Activated gamma-delta T cell treated with Interleukin-2 at 50 U/mL for 16 hours (primary cell): Measurements from ENCODE around the gene STX10.
"Not testable (repeated sequence)": the region's sequence is repeated elsewhere in the genome, so short reads cannot be mapped to it uniquely, and the experiment has no call there.

Experiments
- DNase-seq: peaks from one replicate; pipeline ENCODE4 v3.0.0-alpha.2; 2020

The STX10 gene, protein sequence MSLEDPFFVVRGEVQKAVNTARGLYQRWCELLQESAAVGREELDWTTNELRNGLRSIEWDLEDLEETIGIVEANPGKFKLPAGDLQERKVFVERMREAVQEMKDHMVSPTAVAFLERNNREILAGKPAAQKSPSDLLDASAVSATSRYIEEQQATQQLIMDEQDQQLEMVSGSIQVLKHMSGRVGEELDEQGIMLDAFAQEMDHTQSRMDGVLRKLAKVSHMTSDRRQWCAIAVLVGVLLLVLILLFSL

GRCh38 chr19:13150187-13150930, at the start of gene STX10, which contains the start of gene IER2:
STX10 (minus strand) TSS chr19:13150375; CDS start chr19:13150173, 202 bp downstream.
IER2 (plus strand) TSS chr19:13150411; CDS start chr19:13153187, 2,776 bp downstream.
- DNase-seq: peak; percentile 94

DNA sequence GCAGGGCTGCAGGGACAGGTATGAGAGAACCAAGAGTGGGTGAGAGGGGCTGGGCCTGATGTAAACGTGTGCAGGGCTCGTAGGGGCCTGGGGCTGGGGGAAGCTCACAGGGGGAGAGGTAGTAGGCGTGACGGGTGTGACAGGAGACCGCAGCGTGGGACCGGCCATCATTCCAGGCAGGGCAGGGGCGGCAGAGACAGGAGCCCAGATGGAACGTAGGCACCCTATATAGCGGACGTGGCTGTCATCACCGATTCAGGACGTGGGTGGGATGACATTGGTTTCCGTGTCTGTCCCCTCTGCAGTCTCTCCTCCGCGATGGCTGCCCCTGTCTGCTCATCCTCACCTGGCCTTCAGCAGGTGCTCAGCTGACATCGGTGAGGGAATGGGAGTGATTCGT, 48.5 kb upstream of the STX10 start:
- DNase-seq: no peak

GRCh38 chr19:13195678-13196077, 45.5 kb upstream of the STX10 start:
- peak; percentile 42 for DNase-seq

DNA sequence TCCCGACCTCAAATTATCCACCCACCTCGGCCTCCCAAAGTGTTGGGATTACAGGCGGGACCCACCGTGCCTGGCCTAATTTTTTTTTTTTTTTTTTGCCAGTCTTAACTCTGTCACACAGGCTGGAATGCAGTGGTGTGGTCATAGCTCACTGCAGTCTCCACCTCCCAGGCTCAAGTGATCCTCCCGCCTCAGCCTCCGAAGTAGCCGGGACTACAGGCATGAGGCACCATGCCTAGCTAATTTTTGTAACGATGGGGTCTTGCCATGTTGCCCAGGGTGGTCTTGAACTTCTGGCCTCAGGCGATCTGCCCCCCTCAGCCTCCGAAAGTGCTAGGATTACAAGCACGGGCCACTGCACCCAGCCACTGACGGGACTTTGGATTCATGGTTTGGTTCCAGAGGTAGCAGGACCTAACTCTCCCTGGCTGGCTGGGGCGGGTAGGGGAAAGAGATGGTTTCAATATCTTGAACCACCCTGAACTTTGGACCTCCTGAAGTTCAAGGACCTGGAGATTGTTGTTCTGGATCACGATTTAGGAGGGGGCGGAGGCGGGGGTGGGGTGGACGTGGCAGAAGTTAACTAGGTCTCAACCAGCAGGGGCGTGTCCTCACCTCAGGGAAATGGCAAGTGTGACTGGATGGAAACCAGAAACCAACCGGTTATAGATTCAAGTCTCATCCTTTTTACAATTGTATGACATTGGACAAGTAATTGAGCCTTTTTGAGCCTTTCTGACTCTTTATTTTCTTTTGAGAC, 40.8 kb upstream of the STX10 start:
- DNase-seq: no peak

GRCh38 chr19:13189600-13189999, 39.4 kb upstream of the STX10 start:
- no peak for DNase-seq

DNA sequence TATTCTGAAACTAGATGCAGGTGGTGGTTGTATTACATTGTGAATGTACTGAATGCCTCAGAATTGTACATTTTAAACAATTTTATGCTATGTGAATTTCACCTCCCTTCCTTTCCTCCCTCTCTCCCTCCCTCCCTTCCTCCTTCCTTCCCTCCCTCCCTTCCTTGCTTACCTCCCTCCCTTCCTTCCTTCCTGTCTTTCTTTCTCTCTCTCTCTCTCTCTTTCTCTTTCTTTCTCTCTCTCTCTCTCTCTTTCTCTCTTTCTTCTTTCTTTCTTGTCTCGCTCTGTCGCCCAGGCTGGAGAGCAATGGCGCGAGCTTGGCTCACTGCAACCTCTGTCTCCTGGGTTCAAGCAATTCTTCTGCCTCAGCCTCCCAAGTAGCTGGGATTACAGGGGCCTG, 37.2 kb upstream of the STX10 start:
- DNase-seq: no peak

GRCh38 chr19:13186688-13187087, 36.5 kb upstream of the STX10 start:
- not testable (repeated sequence) for DNase-seq

DNA sequence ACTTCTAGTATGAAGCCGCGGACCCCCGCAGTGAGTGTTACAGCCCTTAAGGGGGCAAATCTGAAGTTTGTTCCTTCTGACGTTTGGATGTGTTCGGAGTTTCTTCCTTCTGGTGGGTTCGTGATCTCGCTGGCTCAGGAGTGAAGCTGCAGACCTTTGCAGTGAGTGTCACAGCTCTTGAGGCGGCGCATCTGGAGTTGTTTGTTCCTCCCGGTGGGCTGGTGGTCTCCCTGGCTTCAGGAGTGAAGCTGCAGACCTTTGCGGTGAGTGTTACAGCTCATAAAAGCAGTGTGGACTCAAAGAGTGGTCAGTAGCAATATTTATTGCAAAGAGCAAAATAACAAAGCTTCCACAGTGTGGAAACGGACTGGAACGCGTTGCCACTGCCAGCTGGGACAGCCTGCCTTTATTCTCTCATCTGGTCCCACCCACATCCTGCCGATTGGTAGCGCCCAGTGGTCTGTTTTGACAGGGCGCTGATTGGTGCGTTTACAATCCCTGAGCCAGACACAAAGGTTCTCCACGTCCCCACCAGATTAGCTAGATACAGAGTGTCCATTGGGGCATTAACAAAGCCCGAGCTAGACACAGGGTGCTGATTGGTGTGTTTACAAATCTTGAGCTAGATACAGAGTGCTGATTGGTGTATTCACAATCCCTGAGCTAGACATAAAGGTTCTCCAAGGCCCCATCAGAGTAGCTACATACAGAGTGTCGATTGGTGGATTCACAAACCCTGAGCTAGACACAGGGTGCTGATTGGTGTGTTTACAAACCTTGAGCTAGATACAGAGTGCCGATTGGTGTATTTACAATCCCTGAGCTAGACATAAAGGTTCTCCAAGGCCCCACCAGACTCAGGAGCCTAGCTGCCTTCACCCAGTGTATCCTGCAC, 35.8 kb upstream of the STX10 start:
- DNase-seq: not testable (repeated sequence)

DNA sequence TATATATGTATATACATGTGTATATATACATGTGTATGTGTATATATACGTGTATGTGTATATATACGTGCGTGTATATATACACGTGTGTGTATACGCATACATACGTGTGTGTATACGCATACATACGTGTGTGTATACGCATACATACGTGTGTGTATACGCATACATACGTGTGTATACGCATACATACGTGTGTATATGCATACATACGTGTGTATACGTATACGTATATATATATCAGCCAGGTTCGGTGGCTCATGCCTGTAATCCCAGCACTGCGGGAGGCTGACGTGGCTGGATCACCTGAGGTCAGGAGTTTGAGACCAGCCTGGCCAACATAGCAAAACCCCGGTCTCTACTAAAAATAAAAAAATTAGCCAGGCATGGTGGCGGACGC, 34.8 kb upstream of the STX10 start:
- DNase-seq: not testable (repeated sequence)

GRCh38 chr19:13181747-13182388, 31.7 kb upstream of the STX10 start:
- peak; percentile 56 for DNase-seq

DNA sequence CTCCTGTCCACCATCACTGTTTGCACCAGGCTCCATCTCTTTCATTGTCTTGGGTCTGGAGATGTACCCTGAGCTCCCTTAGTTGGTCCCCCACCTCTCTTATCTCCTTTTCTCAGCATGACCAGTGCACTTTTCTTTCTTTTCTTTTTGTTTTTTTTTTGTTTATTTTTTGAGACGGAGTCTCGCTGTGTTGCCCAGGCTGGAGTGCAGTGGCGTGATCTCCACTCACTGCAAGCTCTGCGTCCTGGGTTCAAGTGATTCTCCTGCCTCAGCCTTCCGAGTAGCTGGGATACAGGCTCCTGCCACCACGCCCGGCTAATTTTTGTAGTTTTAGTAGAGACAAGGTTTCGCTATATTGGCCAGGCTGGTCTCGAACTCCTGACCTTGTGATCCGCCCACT, 28.1 kb upstream of the STX10 start:
- DNase-seq: not testable (repeated sequence)

- DNase-seq: not testable (repeated sequence)
Observed at GRCh38 chr19:13177584-13177983, 27.4 kb upstream of the STX10 start.

DNA sequence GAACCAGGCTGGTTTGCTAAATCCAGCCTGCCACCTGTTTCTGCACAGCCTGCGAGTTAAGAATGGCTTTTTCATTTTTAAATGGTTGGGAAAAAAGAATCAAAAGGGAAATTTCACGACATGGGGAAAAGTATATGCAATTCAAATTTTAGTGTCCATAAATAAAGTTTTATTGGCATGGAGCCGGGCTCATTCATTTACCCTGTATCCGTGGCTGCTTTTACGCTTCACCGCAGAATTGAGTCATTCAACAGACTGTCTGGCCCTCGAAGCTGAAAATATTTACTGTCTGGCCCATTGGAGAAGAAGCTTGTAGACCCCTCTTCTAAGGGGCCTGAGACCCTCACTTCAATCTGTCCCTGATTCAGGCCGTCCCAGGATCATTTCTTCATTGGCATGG, 26.2 kb upstream of the STX10 start:
- no peak for DNase-seq

DNA sequence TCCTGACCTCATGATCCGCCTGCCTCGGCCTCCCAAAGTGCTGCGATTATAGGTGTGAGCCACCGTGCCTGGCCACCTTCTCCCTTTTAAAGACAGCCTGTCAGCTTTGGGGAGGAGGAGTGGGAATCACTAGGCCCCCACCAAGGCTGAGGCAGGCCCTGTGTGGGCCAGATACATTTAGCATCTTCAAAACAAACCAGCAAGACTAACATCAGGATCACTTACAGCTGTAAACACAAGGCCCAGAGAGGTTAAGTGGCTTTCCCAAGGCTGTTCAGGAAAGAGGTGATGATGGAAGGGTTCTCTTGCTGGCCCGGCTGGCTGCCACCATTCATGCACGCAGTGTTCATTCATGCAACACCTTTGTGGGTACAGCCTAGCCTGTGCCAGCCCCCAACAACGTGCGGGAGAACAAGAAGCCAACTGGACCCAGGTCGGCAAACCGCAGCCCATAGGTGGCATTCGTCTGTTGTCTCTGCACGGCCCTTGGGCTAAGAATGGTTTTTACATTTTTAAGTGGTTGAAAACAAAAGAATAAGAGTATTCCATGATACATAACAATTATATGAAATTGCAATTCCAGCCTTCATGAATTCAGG, 23.1 kb upstream of the STX10 start:
- DNase-seq: no peak

DNA sequence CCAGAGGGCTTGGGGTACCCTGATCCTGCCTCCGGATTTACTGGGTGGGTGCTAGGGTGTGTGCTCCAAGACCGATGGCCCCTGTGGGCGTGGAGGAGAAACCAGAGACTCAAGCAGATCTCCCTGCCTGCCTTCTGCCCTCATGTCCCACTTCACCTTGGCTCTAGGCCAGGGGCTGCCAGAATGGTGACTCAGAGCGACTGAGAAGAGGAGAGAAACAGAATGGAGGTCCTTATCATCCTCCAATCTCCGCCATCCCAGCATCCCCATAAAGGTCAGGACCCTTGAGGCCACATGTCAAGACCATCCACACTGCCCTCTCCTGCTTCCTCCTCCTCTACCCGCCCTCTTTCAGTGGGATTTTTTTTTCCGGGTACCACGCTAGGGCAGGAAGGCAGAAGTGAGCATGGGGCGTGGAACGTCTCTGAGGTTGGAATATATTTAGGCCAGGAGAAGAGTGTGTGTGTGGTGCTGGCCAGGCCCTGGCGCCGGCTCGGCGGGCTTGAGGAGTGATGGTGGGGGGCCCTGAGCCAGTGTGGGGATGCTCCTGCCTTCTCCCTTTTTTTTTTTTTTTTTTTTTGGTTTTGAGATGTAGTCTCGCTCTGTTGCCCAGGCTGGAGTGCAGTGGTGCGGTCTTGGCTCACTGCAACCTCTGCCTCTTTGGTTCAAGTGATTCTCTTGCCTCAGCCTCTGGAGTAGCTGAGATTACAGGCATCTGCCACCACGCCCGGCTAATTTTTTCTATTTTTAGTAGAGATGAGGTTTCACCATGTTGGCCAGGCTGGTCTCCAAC, 22.4 kb upstream of the STX10 start:
- DNase-seq: peak; percentile 85

- DNase-seq: no peak
Observed at GRCh38 chr19:13171146-13171545, 21.0 kb upstream of the STX10 start.

- no peak for DNase-seq
Observed at GRCh38 chr19:13169769-13170168, 19.6 kb upstream of the STX10 start.

DNA sequence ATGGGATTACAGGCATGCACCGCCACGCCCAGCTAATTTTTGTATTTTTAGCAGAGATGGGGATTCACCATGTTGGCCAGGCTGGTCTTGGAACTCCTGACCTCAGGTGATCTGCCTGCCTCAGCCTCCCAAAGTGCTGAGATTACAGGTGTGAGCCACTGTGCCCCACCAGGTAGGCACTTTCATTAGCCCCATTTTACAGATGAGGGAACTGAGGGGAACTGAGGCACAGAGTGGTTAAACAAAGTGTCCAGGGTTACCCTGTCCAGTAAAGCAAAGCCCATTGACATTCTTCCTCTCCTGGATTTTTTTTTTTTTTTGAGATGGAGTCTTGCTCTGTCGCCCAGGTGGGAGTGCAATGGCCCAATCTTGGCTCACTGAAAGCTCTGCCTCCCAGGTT, 16.0 kb upstream of the STX10 start:
- not testable (repeated sequence) for DNase-seq

DNA sequence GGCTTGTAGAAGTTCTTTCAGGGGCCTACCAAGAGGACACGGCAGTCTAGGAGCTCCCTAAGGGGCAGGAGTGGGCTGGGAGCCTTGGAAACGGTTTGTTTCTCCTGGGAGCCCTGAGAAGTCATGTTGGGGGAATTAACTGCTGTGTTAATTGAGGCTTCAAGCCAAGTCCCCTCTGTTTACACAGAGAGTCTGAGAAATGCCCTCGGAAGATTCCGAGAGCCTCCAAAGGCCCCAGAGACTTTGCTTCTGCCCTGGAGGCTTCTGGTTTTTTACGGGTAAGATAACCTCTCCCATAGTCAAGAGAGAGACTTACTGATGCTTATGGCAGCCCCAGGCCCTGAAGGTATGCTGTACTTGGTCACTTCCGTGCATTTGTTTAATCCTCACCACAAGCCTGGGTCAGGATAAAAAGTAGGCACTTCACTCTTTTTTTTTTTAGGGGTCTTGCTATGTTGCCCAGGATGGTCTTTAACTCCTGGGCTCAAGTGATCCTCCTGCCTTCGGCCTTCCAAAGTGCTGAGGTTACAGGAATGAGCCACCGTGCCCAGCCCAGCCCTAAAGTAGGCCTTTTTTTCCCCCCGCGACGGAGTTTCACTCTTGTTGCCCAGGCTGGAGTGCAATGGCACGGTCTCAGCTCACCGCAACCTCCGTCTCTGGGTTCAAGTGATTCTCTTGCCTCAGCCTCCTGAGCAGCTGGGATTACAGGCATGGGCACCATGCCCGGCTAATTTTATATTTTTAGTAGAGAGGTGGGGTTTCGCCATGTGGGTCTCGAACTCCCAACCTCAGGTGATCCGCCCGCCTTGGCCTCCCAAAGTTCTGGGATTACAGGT, 15.2 kb upstream of the STX10 start:
- no peak for DNase-seq
